HG03108 (cell line): ENCODE results near the gene DLX5.

Experiments
- ATAC-seq: cut with Tn5 transposase; IDR thresholded peaks from one replicate; pipeline ENCODE4 v1.9.1; 2021; ENCODE audit warnings: moderate library complexity; ENCODE audit not compliant: unreplicated experiment

The DLX5 gene

DNA sequence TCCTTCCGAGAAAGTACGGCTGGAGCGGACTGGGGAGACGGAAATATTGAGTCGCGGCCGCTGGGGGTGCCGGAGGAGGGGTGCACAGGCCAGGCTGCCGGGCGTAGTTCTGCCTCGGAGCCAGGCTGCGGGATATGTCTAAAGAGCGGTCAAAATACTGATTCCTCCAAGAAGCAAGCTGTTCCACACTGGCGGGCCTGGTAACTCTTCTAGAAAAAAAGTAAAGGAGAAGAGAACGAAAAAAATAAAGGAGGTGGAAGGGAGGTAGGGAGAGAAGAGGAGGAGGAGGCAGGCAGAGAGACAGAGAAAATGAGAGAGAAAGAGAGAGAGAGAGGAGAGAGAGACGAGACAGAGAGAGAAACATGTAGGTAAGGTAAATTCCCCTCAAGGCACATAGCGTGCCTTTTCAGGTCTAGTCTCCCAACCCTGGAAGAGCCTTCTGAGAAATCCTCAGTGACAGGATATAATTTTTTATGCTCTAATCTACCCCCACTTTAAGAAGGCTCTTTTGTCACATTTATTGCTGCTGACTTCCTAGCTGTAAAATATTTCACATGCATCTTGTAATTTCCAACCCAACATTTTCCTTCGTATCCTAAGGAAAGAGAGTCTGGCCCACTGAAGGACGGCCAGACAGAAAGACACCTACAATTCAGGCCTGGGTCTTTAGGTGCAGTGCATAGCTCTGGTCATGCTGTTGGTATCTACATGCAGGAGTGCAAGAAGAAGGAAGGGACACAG, 5.7 kb downstream of the DLX5 start:
- no peak for ATAC-seq

- ATAC-seq = no peak
Observed at GRCh38 chr7:97018126-97018601, 6.5 kb downstream of the DLX5 start.

GRCh38 chr7:97017192-97018125, 7.2 kb downstream of the DLX5 start:
- no peak for ATAC-seq

DNA sequence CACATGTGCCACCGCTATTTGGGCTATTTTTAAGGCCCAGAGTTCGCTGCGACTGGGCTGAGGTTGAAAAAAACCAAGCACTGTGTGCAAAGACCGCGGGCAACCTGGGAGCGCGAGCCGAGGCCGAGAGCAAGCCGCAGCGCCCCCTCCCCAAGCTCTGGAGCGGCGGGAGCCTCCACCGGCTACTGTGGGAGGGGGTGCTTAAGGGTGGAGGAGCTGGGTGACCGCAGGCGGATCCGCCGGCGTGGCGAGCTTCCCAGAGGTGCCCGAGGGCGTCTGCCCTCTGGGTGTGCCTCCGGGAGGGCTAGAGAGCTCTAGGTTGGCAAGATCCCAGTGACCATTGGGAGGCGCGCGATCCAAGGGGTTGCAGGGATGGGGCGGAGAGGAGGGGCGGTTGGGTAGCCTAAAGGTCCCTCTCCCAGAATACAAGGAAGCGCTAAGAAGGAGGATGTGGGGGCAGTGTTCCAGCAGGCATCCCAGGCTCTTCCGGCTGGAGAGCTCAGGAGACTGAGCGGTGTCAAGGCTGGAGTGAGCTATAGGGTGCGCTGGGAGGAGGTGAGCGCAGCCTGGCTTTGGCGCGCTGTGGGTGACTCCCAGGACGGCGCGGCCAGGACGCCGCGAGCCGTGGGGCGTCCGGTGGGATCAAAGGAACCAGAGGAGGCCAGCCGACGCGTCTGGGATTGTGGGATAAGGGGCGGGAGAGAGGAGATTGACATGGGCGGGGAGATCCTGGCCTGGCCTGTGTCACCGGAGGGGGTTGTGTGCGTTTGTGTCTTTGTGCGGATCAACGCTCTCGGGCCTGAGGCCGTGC, 8.0 kb downstream of the DLX5 start:
- ATAC-seq = no peak

DNA sequence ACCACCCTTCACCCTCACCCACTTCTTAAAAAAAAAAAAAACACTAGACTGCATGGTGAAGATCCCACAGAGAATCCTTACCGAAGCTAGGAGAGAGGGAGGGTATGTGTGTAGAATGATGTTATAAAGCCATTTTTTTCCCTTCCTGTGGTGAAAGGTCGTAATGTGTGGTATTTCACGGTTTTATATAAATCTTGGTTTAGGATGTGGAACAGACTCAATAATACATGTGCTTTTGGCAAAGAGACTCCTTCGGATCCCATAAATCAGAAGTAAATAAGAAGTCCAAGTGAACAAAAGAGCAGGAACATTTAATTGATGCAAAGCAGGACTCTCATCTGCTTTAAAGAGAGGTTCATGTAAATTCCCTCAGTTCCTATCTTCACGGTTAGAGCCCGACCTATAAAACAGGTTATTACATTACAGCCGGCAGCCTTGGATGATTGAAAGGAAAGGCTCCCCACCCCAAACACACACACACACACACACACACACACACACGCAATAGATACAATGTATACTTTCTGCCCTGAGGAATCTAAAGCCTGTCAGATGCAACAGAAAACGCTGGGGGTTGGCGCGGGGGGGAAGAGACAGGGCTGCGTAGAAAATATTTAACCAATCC, 8.8 kb downstream of the DLX5 start:
- ATAC-seq = no peak

DNA sequence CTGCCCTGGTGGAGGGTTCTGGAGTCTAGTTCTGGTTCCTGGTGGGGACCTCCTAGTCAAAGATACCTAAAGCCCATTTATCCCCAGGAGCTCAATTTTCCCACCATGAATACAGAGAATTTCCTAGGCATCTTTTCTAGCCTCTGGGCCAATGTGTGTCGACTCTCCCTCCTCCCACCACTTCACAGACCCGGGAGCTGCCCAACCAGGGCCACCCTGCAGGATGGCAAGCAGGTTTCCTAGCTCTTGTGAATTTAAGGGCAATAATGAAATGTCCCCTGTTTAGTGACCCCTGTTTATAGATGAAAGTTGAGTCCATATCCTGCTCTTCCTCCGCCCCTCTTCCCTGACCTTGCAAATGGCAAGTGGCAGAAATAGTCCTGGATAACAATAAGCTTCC, 9.4 kb downstream of the DLX5 start:
- ATAC-seq = no peak

- no peak for ATAC-seq
Observed at GRCh38 chr7:97014145-97014750, 10.4 kb downstream of the DLX5 start.

DNA sequence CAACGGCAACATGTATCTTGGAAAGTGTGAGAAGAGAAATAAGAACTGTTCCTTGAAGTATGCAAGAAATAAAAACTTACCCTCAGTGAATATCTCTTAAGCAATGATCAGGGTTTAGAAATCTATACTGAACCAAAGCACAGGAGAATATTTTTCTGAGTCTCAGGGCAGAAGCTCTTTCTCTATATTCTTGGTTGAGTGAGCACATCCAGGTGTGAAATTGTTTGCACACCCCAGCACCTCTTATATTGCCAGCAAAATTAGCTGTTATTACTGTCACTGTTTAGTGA, 10.8 kb downstream of the DLX5 start:
- ATAC-seq = no peak

- ATAC-seq = no peak
Observed at GRCh38 chr7:97013134-97013844, 11.3 kb downstream of the DLX5 start.

- no peak for ATAC-seq
Observed at GRCh38 chr7:97012365-97013133, 12.1 kb downstream of the DLX5 start.

GRCh38 chr7:97011536-97012364, 12.9 kb downstream of the DLX5 start:
- no peak for ATAC-seq

GRCh38 chr7:97011104-97011503, 13.5 kb downstream of the DLX5 start:
- no peak for ATAC-seq

- ATAC-seq = no peak
Observed at GRCh38 chr7:97009753-97010732, 14.6 kb downstream of the DLX5 start.

GRCh38 chr7:97008275-97008917, 16.2 kb downstream of the DLX5 start:
- no peak for ATAC-seq

DNA sequence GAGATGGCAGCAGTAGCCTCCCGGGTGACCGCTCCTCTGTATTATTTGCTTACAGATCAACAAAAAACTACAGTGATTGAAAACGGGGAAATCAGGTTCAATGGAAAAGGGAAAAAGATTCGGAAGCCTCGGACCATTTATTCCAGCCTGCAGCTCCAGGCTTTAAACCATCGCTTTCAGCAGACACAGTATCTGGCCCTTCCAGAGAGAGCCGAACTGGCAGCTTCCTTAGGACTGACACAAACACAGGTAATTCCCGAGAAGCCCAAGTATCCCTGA, 17.1 kb downstream of the DLX5 start:
- ATAC-seq = no peak

DNA sequence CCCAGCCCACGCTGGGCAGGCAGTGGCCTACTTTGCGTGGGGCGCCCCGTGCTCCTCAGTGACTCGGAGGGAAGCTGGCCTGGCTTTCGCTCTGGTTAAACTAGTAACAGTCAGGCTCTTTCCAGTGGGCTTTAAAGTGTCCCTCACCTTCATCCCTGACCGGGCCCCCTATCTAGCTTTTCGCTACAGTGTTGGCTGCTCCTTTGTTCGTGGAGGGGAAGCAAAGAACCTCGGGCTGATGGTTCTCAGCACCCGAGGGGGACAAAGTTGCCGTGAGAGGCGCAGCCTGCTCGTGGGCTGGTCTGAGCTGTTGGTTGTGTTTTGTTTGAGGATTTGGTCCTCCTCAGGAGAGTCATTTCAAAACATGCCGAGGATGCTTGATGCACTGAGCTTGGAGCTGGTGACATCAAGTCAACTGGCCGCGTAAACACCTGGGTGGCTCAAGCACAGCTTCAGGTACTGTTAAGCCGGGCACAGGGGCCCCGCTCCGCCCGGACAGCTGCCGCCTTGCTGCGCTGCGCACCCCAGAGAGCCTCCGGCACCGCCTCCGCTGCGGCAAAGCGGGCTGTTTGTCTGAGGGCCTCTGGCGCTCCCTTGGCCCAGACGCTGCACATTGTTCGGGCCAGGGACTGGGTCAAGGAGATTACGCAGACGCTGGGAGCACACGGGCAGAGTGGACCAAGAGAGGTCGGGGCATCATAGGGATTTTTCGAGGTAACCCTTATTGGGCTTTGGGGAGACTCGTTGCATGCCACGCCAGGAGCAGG, 17.6 kb downstream of the DLX5 start:
- ATAC-seq = no peak
